Ishikawa (cell line): ENCODE data around the gene HOXB4.

Experiments
- CREB1 ChIP-seq: IDR thresholded peaks from 2 replicates; pipeline ENCODE4 v1.6.1; 2012; ENCODE audit warnings: low read depth
- EGR1 ChIP-seq: IDR thresholded peaks from 2 replicates; pipeline ENCODE4 v1.6.1; 2012
- EP300 ChIP-seq: IDR thresholded peaks from 2 replicates; pipeline ENCODE4 v1.6.1; 2012; ENCODE audit warnings: borderline replicate concordance
- RAD21 ChIP-seq: IDR thresholded peaks from 2 replicates; pipeline ENCODE4 v1.6.1; 2012; ENCODE audit warnings: low read depth
- TAF1 ChIP-seq: IDR thresholded peaks from 2 replicates; pipeline ENCODE4 v1.6.1; 2012; ENCODE audit warnings: low read depth, mild to moderate bottlenecking
- YY1 ChIP-seq: IDR thresholded peaks from 2 replicates; pipeline ENCODE4 v1.6.1; 2012; ENCODE audit warnings: low read depth
- TF ChIP-seq, protein P1 (sequence below): IDR thresholded peaks from 2 replicates; pipeline ENCODE4 v1.6.1; 2012; ENCODE audit warnings: low read depth, mild to moderate bottlenecking

DNA sequence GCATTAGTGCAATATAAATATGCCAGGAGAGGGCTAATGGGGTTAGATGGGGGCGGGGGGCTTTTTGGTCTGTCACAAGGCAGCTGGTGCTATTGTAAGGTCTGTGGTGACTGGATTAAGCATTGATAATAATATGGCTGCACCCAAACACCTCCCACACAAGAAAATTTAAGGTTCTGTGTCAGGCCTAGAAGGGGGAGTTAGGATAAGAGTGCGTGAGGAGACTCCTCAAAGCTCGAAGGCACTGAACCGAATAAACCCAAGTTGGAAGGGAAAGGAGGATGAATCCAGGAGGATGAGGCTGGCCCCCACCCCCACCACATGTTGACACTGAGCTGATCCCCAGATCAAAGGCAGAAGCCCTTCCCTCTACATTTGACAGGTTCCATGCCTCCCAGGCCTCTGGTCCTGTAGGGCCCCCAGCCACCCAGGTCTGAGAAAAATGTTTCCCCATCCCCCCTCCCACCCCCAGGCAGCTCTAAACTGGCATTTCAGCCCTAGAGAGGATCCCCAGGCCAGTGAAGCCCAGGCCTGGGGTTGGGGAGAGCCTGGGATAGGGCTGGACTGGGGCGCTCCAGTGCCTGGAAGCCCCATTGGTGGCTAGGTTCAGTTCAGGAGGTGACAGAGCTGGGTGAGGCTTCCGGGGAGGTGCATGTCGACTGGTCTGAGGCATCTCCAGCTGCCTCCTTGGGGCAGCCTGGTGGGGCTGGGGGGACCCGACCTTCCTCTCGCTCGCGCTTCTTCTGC, 49.0 kb downstream of the HOXB4 start:
- no peak for TF ChIP-seq TAF1
- TF ChIP-seq, protein P1, sequence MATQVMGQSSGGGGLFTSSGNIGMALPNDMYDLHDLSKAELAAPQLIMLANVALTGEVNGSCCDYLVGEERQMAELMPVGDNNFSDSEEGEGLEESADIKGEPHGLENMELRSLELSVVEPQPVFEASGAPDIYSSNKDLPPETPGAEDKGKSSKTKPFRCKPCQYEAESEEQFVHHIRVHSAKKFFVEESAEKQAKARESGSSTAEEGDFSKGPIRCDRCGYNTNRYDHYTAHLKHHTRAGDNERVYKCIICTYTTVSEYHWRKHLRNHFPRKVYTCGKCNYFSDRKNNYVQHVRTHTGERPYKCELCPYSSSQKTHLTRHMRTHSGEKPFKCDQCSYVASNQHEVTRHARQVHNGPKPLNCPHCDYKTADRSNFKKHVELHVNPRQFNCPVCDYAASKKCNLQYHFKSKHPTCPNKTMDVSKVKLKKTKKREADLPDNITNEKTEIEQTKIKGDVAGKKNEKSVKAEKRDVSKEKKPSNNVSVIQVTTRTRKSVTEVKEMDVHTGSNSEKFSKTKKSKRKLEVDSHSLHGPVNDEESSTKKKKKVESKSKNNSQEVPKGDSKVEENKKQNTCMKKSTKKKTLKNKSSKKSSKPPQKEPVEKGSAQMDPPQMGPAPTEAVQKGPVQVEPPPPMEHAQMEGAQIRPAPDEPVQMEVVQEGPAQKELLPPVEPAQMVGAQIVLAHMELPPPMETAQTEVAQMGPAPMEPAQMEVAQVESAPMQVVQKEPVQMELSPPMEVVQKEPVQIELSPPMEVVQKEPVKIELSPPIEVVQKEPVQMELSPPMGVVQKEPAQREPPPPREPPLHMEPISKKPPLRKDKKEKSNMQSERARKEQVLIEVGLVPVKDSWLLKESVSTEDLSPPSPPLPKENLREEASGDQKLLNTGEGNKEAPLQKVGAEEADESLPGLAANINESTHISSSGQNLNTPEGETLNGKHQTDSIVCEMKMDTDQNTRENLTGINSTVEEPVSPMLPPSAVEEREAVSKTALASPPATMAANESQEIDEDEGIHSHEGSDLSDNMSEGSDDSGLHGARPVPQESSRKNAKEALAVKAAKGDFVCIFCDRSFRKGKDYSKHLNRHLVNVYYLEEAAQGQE, result no peak
- TF ChIP-seq EP300, result no peak
- TF ChIP-seq YY1, result no peak
- TF ChIP-seq EGR1, result no peak
- TF ChIP-seq CREB1, result no peak
- no peak for TF ChIP-seq RAD21
